Small intestine (tissue), 7 donors: ENCODE measurements around the gene WDR12. TPM values are rescaled to one million over a fixed set of nuclear protein-coding genes. Genes with fewer than 3 reads are reported as not detected.

Experiments
- DNase-seq, 2 donors: peaks; one replicate each; pipeline versions ENCODE4 v3.0.0 to v3.0.0-alpha.2; 2013
- FAIRE-seq: peaks from 2 replicates; lab custom pipeline; 2012; peaks lifted over from hg19 to GRCh38; lab: Jason Lieb, UNC
- H3K27ac ChIP-seq, 3 donors: one replicate each; pipeline ENCODE4 v1.5.1; 2013; ENCODE audit warnings: low read length in 2 of 3, mild to moderate bottlenecking in 2 of 3, control low read depth in 1 of 3, inconsistent platforms in 1 of 3, low read depth in 1 of 3, moderate library complexity in 1 of 3
- H3K27me3 ChIP-seq, 3 donors: one replicate each; pipeline ENCODE4 v1.6.1; 2013; ENCODE audit warnings: low read length in 3 of 3, inconsistent platforms in 1 of 3; ENCODE audit not compliant: control insufficient read depth in 3 of 3, insufficient read depth in 3 of 3
- H3K36me3 ChIP-seq, 3 donors: one replicate each; pipeline ENCODE4 v1.6.1; 2013; ENCODE audit warnings: low read length in 3 of 3, inconsistent platforms in 1 of 3, low read depth in 1 of 3, mild to moderate bottlenecking in 1 of 3, moderate library complexity in 1 of 3; ENCODE audit not compliant: control insufficient read depth in 3 of 3, insufficient read depth in 2 of 3
- H3K4me1 ChIP-seq, 3 donors: one replicate each; pipeline ENCODE4 v1.6.1; 2013; ENCODE audit warnings: low read length in 2 of 3, inconsistent platforms in 1 of 3, low read depth in 1 of 3, mild to moderate bottlenecking in 1 of 3, moderate library complexity in 1 of 3; ENCODE audit not compliant: control insufficient read depth in 3 of 3, insufficient read depth in 2 of 3
- H3K4me3 ChIP-seq, 3 donors: one replicate each; pipeline ENCODE4 v1.5.1; 2013; ENCODE audit warnings: low read length in 3 of 3, control low read depth in 1 of 3, inconsistent platforms in 1 of 3, low read depth in 1 of 3, mild to moderate bottlenecking in 1 of 3, moderate library complexity in 1 of 3
- H3K9me3 ChIP-seq, 2 donors: one replicate each; pipeline ENCODE4 v1.6.1; 2013; ENCODE audit warnings: low read depth in 1 of 2, low read length in 1 of 2; ENCODE audit not compliant: control insufficient read depth in 2 of 2, insufficient read depth in 1 of 2
- WGBS, 3 donors: extraction: QIAGEN DNeasy Blood & Tissue Kit; methylation state at CpG; one replicate each; pipeline ENCODE4 v1.1.7; 2013; 5-methylcytosine and 5-hydroxymethylcytosine counted together
- polyA plus RNA-seq, 4 donors: library from polyadenylated mRNA; stranded (reverse) in 3 of 4; unstranded in 1 of 4; fragments of 200-250 nt in 3 of 4; fragments of 120-200 nt in 1 of 4; gene quantifications; one replicate each; pipeline versions ENCODE4 v1.2.1 to v1.2.3, GENCODE V29; 2013
- donor health status: healthy with polysubstance abuse.
- donor health status: control.
- donor health status: control.
- donor health status: Bipolar disorder and iron deficiency.
- donor health status: healthy.

WDR12 gene
- polyA plus RNA-seq, 4 donors = 22.0 to 87.2 (median 29.3) TPM

DNA sequence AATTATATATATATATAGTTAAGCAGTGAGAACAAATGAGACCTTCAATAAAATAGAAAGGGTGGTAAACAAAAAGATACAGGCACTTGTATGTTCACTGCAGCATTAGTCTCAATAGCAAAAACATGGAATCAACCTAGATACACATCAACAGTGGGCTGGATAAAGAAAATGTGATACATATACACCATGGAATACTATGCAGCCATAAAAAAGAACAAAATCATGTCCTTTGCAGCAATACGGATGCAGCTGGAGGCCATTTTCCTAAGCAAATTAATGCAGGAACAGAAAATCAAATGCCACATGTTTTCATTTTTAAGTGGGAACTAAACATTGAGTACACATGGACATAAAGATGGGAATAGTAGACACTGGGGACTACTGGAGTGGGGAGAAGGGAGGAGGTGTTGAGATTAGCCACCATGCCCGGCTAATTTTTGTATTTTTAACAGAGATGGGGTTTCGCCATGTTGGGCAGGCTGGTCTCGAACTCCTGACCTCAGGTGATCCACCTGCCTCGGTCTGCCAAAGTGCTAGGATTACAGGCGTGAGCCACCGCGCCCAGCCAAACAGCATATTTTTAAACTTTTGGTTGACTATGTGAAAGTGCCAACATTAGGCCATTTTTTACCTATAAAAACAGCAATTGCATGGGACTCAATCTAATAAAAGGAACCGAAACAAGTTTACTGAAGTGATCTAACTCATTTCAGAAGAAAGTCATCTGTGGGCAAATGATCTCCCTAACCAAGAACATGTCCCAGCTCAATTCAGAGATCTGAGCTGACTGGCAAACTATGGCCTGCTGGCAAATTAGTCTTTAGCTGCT lies 63.6 kb downstream of the WDR12 start:
- H3K9me3 ChIP-seq = peaks cover 0 to 8% of the 10 kb centered on the region in 2 donors
- H3K4me3 ChIP-seq = no peak overlapping the region
- no peak for FAIRE-seq
- WGBS, 3 donors = 92 to 98% (median 93%) methylated on average over 9 of the region's 9 CpGs
- no peak for DNase-seq
- H3K27me3 ChIP-seq = no peaks in the 10 kb centered on the region
- no peaks in the 10 kb centered on the region for H3K4me1 ChIP-seq
- peaks cover 0 to 2% (median 0%) of the 10 kb centered on the region in 3 donors for H3K36me3 ChIP-seq
- no peak overlapping the region for H3K27ac ChIP-seq

DNA sequence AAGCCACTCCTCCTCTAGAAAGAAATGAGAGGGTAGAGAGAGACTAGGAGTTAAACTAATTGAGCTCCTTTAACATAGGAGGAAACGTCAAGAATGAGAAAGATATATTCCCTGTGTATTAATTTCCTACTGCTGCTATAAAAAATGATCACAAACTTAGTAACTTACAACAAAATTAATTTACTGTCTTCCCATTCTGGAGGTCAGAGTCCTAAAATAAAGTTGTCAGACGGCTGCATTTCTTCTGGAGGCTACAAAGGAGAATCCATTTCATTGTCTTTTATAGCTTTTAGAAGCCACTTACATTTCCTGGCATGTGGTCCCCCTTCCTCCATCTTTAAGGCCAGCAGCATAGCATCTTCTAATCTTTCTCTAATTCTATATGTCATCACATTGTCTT lies 66.8 kb downstream of the WDR12 start:
- H3K4me3 ChIP-seq = no peak overlapping the region
- peaks cover 0 to 28% of the 10 kb centered on the region in 2 donors for H3K9me3 ChIP-seq
- FAIRE-seq (no peak), DNase-seq (no peak)
- no peaks in the 10 kb centered on the region for H3K27me3 ChIP-seq
- no peaks in the 10 kb centered on the region for H3K4me1 ChIP-seq
- no peak overlapping the region for H3K27ac ChIP-seq
- WGBS, 3 donors = 48 to 76% (median 64%) methylated on average over 2 of the region's 2 CpGs
- peaks cover 0 to 2% (median 0%) of the 10 kb centered on the region in 3 donors for H3K36me3 ChIP-seq

DNA sequence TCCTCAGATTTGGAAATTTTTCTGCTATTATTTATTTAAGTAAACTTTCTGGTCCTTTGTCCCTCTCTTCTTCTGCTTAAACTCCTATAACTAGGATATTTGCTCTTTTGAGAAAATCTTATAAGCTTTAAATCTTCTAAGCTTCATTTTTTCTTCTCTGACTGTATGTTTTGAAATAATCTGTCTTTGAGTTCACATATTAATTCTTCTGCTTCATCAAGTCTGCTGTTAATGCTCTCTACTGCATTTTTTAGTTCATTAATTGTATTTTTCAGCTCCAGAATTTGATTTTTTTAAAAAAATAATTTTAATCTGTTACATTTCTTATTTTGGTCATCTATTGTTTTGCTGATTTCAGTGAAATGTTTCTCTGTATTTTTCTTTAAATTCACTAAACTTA lies 68.8 kb downstream of the WDR12 start:
- Histone ChIP-seq H3K27me3 (no peaks in the 10 kb centered on the region), H3K4me3 (no peak overlapping the region), H3K9me3 (peaks cover 0 to 28% of the 10 kb centered on the region in 2 donors), H3K36me3 (peaks cover 0 to 2% (median 0%) of the 10 kb centered on the region in 3 donors), H3K4me1 (no peaks in the 10 kb centered on the region), H3K27ac (no peak overlapping the region)
- DNase-seq = no peak
- no peak for FAIRE-seq

DNA sequence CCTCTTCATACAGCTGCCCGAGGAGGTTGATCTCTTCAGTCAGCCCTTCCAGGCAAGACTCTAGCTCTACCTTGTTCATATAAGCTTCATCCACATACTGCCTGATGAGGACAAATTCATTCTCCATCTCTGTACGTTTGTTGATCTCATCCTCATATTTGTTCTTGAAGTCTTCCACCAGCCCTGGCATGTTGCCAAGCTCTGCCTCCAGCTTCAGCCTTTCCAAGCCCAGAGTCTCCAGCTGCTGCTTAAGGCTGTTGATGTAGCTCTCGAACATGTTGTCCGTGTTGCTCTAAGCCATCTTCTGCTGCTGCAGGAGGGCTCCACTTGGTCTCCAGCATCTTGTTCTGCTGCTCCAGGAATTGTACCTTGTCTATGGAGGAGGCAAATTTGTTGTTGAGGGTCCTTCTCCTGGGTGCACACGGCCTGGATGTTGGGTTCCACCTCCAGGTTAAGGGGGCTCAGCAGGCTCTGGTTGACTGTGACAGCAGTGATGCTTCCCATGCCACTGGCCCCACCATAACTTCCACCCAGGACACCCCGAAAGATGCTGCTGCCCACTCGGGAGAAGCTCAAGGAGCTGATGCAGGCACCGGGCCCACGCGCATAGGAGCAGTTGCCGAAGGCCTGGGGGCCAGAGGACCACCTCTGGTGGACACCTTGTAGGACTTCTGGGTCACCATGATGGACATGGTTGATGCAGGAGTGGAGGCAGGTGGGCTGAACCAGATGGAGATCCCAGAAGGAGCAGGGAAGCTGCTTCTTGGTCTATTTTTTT lies 70.2 kb downstream of the WDR12 start:
- Histone ChIP-seq H3K9me3 (peaks cover 0 to 28% of the 10 kb centered on the region in 2 donors), H3K4me3 (no peak overlapping the region), H3K27me3 (no peaks in the 10 kb centered on the region), H3K36me3 (peaks cover 0 to 2% (median 0%) of the 10 kb centered on the region in 3 donors), H3K4me1 (no peaks in the 10 kb centered on the region), H3K27ac (no peak overlapping the region)
- WGBS, 3 donors = 87 to 95% (median 94%) methylated on average over 11 of the region's 11 CpGs
- FAIRE-seq (no peak), DNase-seq (no peak)

DNA sequence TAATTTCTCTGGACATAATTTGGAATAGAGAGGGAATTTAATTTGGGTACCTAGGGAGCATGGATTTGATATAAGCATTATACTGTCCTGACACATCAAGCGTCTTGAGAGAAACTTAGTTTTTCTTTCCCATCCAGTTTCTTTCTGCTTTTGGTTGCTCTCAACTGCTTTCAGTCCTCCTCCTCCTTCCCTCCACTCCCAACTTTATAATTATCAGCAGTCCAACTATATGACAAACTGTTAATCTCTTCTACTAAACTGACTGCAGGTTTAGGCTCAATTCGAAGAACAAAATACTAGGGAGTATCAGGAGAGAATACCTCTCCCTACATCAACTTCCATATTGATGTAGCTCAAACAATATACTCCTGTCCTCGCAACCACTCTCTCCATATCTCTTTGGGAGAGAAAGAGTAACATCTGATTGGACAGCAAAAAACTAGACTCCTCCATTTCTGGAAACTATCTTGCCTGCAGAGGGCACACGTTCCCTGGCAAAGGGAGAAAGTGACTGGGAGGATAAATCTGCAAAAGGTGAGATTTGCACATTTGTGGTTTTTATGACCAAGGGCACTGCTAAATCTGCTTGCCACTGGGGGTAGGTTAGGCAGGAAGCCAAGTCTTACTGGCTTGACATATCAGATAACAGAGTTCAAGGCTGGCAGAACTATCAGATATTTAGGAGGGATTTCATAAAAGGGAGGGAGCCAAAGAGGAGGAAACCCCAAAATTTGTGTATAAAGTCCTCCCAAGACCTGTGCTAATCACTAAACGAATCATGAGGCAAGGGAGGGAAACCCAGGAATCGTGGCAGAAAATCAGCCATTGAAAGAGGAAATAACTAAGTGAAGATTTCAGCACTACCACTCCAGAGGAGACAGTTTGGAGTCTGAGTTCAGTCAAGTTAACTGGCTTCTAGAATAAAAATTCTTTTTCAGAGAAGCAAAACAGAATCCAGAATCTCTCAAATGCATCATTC lies 79.9 kb downstream of the WDR12 start:
- 23 to 32% (median 24%) methylated on average over 6 of the region's 6 CpGs for WGBS, 3 donors
- H3K9me3 ChIP-seq = no peaks in the 10 kb centered on the region
- H3K4me3 ChIP-seq = no peak overlapping the region
- H3K27me3 ChIP-seq = no peaks in the 10 kb centered on the region
- no peaks in the 10 kb centered on the region for H3K4me1 ChIP-seq
- H3K27ac ChIP-seq = no peak overlapping the region
- no peaks in the 10 kb centered on the region for H3K36me3 ChIP-seq
- DNase-seq = peak; percentile 39 to 49
- no peak for FAIRE-seq

DNA sequence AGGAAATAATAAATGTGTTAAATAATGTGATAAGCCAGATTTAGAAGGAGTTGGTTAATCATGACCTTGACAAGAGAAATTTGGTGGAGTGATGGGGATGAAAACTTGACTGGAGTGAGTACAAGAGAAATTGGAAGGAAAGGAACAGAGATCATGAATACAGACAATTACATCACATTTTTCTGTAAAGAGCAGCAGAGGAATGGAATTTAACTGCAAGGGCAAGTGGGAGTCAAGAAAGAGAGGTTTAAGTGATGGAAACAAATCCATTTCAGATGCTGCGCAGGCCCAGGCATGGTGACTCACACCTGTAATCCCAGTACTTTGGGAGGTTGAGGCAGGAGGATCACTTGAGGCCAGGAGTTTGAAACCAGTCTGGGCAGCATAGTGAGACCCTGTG lies 86.6 kb downstream of the WDR12 start:
- Histone ChIP-seq H3K36me3 (no peaks in the 10 kb centered on the region), H3K27ac (no peak overlapping the region), H3K27me3 (no peaks in the 10 kb centered on the region), H3K4me1 (no peaks in the 10 kb centered on the region), H3K9me3 (no peaks in the 10 kb centered on the region), H3K4me3 (no peak overlapping the region)
- DNase-seq = no peak
- no peak for FAIRE-seq
- 90 to 100% (median 100%) methylated on average over 1 of the region's 1 CpG for WGBS, 3 donors
